Measurements from ENCODE around the gene LPXN.

DNA sequence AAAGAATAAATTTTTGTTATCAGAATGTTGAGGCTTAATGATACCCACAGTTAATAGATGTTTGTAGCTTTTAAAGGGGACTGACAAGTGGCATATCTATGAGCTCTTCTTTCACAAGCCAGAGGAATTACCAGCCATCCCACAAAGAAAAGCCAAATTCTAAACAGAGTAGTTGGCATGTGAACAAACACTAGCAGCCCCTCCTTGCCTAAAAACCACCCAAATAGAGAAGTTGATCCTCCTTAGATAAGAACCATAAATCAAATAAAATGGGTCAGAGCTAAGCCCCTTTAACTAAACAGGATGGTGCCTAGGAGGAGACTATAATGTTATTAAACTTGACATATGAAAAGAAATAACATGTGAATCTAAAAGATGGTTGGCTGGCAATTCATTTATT is 11.4 kb downstream of the LPXN start:
- TF ChIP-seq EP300 (IDR thresholded peaks at IDR 0.05) (no peak), POLR2A (IDR thresholded peaks at IDR 0.05) (no peak), CTCF (IDR thresholded peaks at IDR 0.05) (no peak), POLR2AphosphoS5 (IDR thresholded peaks at IDR 0.05) (no peak)
